ENCODE measurements around the gene KRT85. TPM values are rescaled to one million over a fixed set of nuclear protein-coding genes. Genes with fewer than 3 reads are reported as not detected.

The KRT85 gene
- total and polyA plus RNA-seq, 4 donors = not detected

GRCh38 chr12:52333321-52333720 is 34.0 kb downstream of the KRT85 start:
- no peaks in the 10 kb centered on the region for H3K36me3 ChIP-seq (ENCODE audit: control insufficient read depth in 4 of 4, insufficient read depth in 4 of 4, low read length in 4 of 4)
- no peak for DNase-seq
- no peaks in the 10 kb centered on the region for H3K27me3 ChIP-seq (ENCODE audit: control insufficient read depth in 3 of 3, insufficient read depth in 3 of 3, low read length in 2 of 3)
- TF ChIP-seq, protein P1, sequence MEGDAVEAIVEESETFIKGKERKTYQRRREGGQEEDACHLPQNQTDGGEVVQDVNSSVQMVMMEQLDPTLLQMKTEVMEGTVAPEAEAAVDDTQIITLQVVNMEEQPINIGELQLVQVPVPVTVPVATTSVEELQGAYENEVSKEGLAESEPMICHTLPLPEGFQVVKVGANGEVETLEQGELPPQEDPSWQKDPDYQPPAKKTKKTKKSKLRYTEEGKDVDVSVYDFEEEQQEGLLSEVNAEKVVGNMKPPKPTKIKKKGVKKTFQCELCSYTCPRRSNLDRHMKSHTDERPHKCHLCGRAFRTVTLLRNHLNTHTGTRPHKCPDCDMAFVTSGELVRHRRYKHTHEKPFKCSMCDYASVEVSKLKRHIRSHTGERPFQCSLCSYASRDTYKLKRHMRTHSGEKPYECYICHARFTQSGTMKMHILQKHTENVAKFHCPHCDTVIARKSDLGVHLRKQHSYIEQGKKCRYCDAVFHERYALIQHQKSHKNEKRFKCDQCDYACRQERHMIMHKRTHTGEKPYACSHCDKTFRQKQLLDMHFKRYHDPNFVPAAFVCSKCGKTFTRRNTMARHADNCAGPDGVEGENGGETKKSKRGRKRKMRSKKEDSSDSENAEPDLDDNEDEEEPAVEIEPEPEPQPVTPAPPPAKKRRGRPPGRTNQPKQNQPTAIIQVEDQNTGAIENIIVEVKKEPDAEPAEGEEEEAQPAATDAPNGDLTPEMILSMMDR (IDR thresholded peaks at IDR 0.05; ENCODE audit: control extremely low read depth, extremely low read depth) = no peak
- H3K4me1 ChIP-seq (ENCODE audit: control insufficient read depth in 5 of 5, insufficient read depth in 5 of 5, low read length in 5 of 5) = no peaks in the 10 kb centered on the region
- no peak for ATAC-seq (ENCODE audit: insufficient read depth, low FRiP score)
- H3K9ac ChIP-seq (ENCODE audit: insufficient read depth in 1 of 2, low read length in 2 of 2) = no peak overlapping the region
- peaks cover 0 to 10% (median 3%) of the 10 kb centered on the region in 4 donors for H3K9me3 ChIP-seq (ENCODE audit: control insufficient read depth in 4 of 4, insufficient read depth in 3 of 4, low read length in 3 of 4)
- 53 to 70% methylated on average over 3 of the region's 3 CpGs for WGBS, 2 donors
- H3K4me3 ChIP-seq = no peak overlapping the region
- no peak overlapping the region for H3K27ac ChIP-seq (ENCODE audit: low read depth in 1 of 2, low read length in 1 of 2)

DNA sequence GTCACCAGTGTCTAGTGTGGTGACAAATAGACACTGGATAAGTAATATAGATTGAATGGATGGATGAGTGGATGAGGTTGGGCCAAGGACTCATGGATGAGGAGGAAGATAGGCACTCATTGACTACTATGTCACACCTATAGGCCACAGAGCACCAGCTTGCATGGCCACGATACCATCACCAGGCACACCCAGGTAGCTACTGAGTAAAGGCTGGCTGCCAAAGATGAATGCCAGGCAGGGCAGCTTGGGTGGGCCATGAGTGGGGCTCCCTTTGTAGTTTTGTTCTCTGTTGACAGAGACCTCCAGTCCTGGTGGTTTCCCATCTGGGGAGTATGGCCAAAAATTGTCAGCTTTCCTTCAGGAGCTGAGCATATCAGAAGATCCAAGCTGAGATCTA is 34.9 kb downstream of the KRT85 start:
- Histone ChIP-seq H3K9ac (ENCODE audit: insufficient read depth in 1 of 2, low read length in 2 of 2) (no peak overlapping the region), H3K27ac (ENCODE audit: low read depth in 1 of 2, low read length in 1 of 2) (no peak overlapping the region), H3K27me3 (ENCODE audit: control insufficient read depth in 3 of 3, insufficient read depth in 3 of 3, low read length in 2 of 3) (no peaks in the 10 kb centered on the region), H3K4me3 (no peak overlapping the region), H3K9me3 (ENCODE audit: control insufficient read depth in 4 of 4, insufficient read depth in 3 of 4, low read length in 3 of 4) (peaks cover 0 to 10% (median 3%) of the 10 kb centered on the region in 4 donors), H3K4me1 (ENCODE audit: control insufficient read depth in 5 of 5, insufficient read depth in 5 of 5, low read length in 5 of 5) (no peaks in the 10 kb centered on the region), H3K36me3 (ENCODE audit: control insufficient read depth in 4 of 4, insufficient read depth in 4 of 4, low read length in 4 of 4) (no peaks in the 10 kb centered on the region)
- TF ChIP-seq, protein P1 (IDR thresholded peaks at IDR 0.05; ENCODE audit: control extremely low read depth, extremely low read depth) = no peak
- ATAC-seq (ENCODE audit: insufficient read depth, low FRiP score) (no peak), DNase-seq (no peak)
- WGBS, 2 donors = 90 to 100% methylated on average over 1 of the region's 1 CpG

DNA sequence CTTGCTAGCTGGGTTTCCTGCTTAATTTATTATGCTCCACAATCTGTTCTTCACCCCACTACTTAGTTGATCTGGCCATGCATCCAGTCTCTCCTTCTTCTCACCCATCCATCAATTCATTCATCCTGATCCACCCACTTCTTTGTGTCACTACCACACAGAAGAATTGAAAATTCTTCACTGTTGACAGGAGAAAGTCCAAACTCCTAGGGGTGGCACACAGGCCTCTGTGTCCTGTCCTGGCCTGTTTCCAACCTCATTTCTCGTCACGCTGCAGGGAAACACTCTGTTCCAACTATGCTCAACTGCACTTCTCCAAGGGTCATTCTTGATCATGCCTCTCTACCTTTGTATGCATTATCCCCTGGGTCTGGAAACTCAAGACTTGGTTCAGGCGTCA is 35.4 kb downstream of the KRT85 start:
- no peak for DNase-seq

More for the DNA sequence above, 35.4 kb downstream of the KRT85 start:
- H3K4me3 ChIP-seq = no peak overlapping the region
- WGBS, 2 donors = 86% methylated on average over 3 of the region's 3 CpGs
- no peak for ATAC-seq (ENCODE audit: insufficient read depth, low FRiP score)
- peaks cover 0 to 7% (median 3%) of the 10 kb centered on the region in 4 donors for H3K9me3 ChIP-seq (ENCODE audit: control insufficient read depth in 4 of 4, insufficient read depth in 3 of 4, low read length in 3 of 4)
- H3K4me1 ChIP-seq (ENCODE audit: control insufficient read depth in 5 of 5, insufficient read depth in 5 of 5, low read length in 5 of 5) = no peaks in the 10 kb centered on the region
- no peaks in the 10 kb centered on the region for H3K27me3 ChIP-seq (ENCODE audit: control insufficient read depth in 3 of 3, insufficient read depth in 3 of 3, low read length in 2 of 3)
- H3K27ac ChIP-seq (ENCODE audit: low read depth in 1 of 2, low read length in 1 of 2) = no peak overlapping the region
- TF ChIP-seq, protein P1 (IDR thresholded peaks at IDR 0.05; ENCODE audit: control extremely low read depth, extremely low read depth) = no peak
- no peaks in the 10 kb centered on the region for H3K36me3 ChIP-seq (ENCODE audit: control insufficient read depth in 4 of 4, insufficient read depth in 4 of 4, low read length in 4 of 4)
- no peak overlapping the region for H3K9ac ChIP-seq (ENCODE audit: insufficient read depth in 1 of 2, low read length in 2 of 2)

All from lung (tissue), 12 donors.